SK-N-SH treated with all-trans-retinoic acid at 6 μM for 48 hours (cell line): ENCODE measurements around the gene PFKFB4.

Experiments
- ATAC-seq: fragments of 200-7000 bp; cut with Tn5 transposase; 3 replicates; pipeline ENCODE4 v1.9.1; 2020; ENCODE audit warnings: mild to moderate bottlenecking, moderate library complexity
- ARNTL ChIP-seq: fragments of 450-650 bp; formaldehyde crosslinking; IDR thresholded peaks from 2 replicates; pipeline ENCODE4 v1.5.0; 2020; ENCODE audit warnings: low read depth, mild to moderate bottlenecking, moderate library complexity, borderline replicate concordance
- BACH2 ChIP-seq: fragments of 250-450 bp; sonication (Bioruptor Pico); IDR thresholded peaks from 2 replicates; pipeline ENCODE4 v1.9.0; 2021; ENCODE audit warnings: mild to moderate bottlenecking, borderline replicate concordance
- CREB5 ChIP-seq: fragments of 250-450 bp; sonication (Bioruptor Pico); IDR thresholded peaks from 2 replicates; pipeline ENCODE4 v1.5.1; 2020; ENCODE audit warnings: low read depth, mild to moderate bottlenecking, moderate library complexity
- CSDC2 ChIP-seq: fragments of 250-450 bp; sonication (Bioruptor Pico); IDR thresholded peaks from 2 replicates; pipeline ENCODE4 v1.5.0; 2020; ENCODE audit warnings: mild to moderate bottlenecking, moderate library complexity
- CSRNP3 ChIP-seq: fragments of 250-450 bp; sonication (Bioruptor Pico); IDR thresholded peaks from 2 replicates; pipeline ENCODE4 v1.5.1; 2021; ENCODE audit warnings: mild to moderate bottlenecking, moderate library complexity
- ESRRG ChIP-seq: fragments of 250-450 bp; sonication (Bioruptor Pico); IDR thresholded peaks from 2 replicates; pipeline ENCODE4 v1.6.1; 2021; ENCODE audit warnings: mild to moderate bottlenecking
- GLIS3 ChIP-seq: fragments of 250-450 bp; sonication (Bioruptor Pico); IDR thresholded peaks from 2 replicates; pipeline ENCODE4 v1.5.0; 2020; ENCODE audit warnings: mild to moderate bottlenecking, moderate library complexity
- ISL1 ChIP-seq: fragments of 250-450 bp; sonication (Bioruptor Pico); IDR thresholded peaks from 2 replicates; pipeline ENCODE4 v2.1.2; 2022; ENCODE audit warnings: mild to moderate bottlenecking, moderate library complexity
- OSR1 ChIP-seq: fragments of 250-450 bp; sonication (Bioruptor Pico); IDR thresholded peaks from 2 replicates; pipeline ENCODE4 v1.8.0; 2022; ENCODE audit warnings: moderate library complexity, mild to moderate bottlenecking, inconsistent platforms
- PATZ1 ChIP-seq: fragments of 250-450 bp; sonication (Bioruptor Pico); IDR thresholded peaks from 2 replicates; pipeline ENCODE4 v1.8.0; 2020; ENCODE audit warnings: mild to moderate bottlenecking, moderate library complexity, borderline replicate concordance
- POU6F1 ChIP-seq: fragments of 250-450 bp; sonication (Bioruptor Pico); IDR thresholded peaks from 2 replicates; pipeline ENCODE4 v1.8.0; 2021; ENCODE audit warnings: low read depth, mild to moderate bottlenecking, moderate library complexity, borderline replicate concordance
- PPARA ChIP-seq: fragments of 250-450 bp; sonication (Bioruptor Pico); IDR thresholded peaks from 2 replicates; pipeline ENCODE4 v1.5.0; 2020; ENCODE audit warnings: mild to moderate bottlenecking, borderline replicate concordance
- RARB ChIP-seq: fragments of 250-450 bp; sonication (Bioruptor Pico); IDR thresholded peaks from 2 replicates; pipeline ENCODE4 v1.8.0; 2021; ENCODE audit warnings: mild to moderate bottlenecking, moderate library complexity
- SNAI2 ChIP-seq: fragments of 250-450 bp; sonication (Bioruptor Pico); IDR thresholded peaks from 2 replicates; pipeline ENCODE4 v1.5.0; 2020; ENCODE audit warnings: mild to moderate bottlenecking, moderate library complexity
- TCF4 ChIP-seq: fragments of 250-450 bp; sonication (Bioruptor Pico); IDR thresholded peaks from 2 replicates; pipeline ENCODE4 v1.8.0; 2021; ENCODE audit warnings: mild to moderate bottlenecking, moderate library complexity, borderline replicate concordance
- TOX ChIP-seq: fragments of 250-450 bp; sonication (Bioruptor Pico); IDR thresholded peaks from 2 replicates; pipeline ENCODE4 v1.8.0; 2021; ENCODE audit warnings: mild to moderate bottlenecking, moderate library complexity, borderline replicate concordance
- TSHZ2 ChIP-seq: fragments of 250-450 bp; sonication (Bioruptor Pico); IDR thresholded peaks from 2 replicates; pipeline ENCODE4 v1.5.0; 2020; ENCODE audit warnings: mild to moderate bottlenecking, moderate library complexity
- ZC3H10 ChIP-seq: fragments of 250-450 bp; sonication (Bioruptor Pico); IDR thresholded peaks from 2 replicates; pipeline ENCODE4 v1.5.1; 2021; ENCODE audit warnings: mild to moderate bottlenecking, moderate library complexity
- ZFP3 ChIP-seq: fragments of 250-450 bp; sonication (Bioruptor Pico); IDR thresholded peaks from 2 replicates; pipeline ENCODE4 v1.5.0; 2020; ENCODE audit warnings: mild to moderate bottlenecking, moderate library complexity
- ZFP30 ChIP-seq: fragments of 450-650 bp; formaldehyde crosslinking; IDR thresholded peaks from 2 replicates; pipeline ENCODE4 v1.5.0; 2022; ENCODE audit warnings: mild to moderate bottlenecking, moderate library complexity
- ZNF565 ChIP-seq: fragments of 450-650 bp; formaldehyde crosslinking; conservative IDR thresholded peaks from 2 replicates; pipeline ENCODE4 v1.5.0; 2020; ENCODE audit warnings: low read depth, mild to moderate bottlenecking, moderate library complexity
- ZNF70 ChIP-seq: fragments of 450-650 bp; formaldehyde crosslinking; IDR thresholded peaks from 2 replicates; pipeline ENCODE4 v1.5.0; 2020; ENCODE audit warnings: mild to moderate bottlenecking, moderate library complexity
- ZNF8 ChIP-seq: fragments of 450-650 bp; formaldehyde crosslinking; IDR thresholded peaks from 2 replicates; pipeline ENCODE4 v1.5.0; 2020; ENCODE audit warnings: mild to moderate bottlenecking, moderate library complexity

The PFKFB4 gene

GRCh38 chr3:48569400-48569799 lies 12.8 kb upstream of the PFKFB4 start:
- ATAC-seq, result no peak
- TF ChIP-seq OSR1 (CRISPR knock-in tag), result no peak
- TF ChIP-seq ARNTL, result no peak
- TF ChIP-seq ESRRG (CRISPR knock-in tag), result no peak
- no peak for TF ChIP-seq ZNF565
- no peak for TF ChIP-seq CSDC2
- no peak for TF ChIP-seq ISL1 (CRISPR knock-in tag)
- TF ChIP-seq ZFP3 (CRISPR knock-in tag), result no peak
- TF ChIP-seq, all 23 proteins: peak for 0

- ATAC-seq, result no peak
- TF ChIP-seq TSHZ2 (CRISPR knock-in tag) (no peak), PPARA (CRISPR knock-in tag) (no peak), POU6F1 (CRISPR knock-in tag) (no peak), ISL1 (CRISPR knock-in tag) (no peak)
These were observed 11.9 kb upstream of the PFKFB4 start for GRCh38 chr3:48568476-48568875.

GRCh38 chr3:48567500-48567899 lies 10.9 kb upstream of the PFKFB4 start:
- TF ChIP-seq ZNF70 (CRISPR knock-in tag) (no peak), PATZ1 (CRISPR knock-in tag) (no peak), ZNF8 (CRISPR knock-in tag) (no peak)
- ATAC-seq, result no peak

- no peak for ATAC-seq
- TF ChIP-seq ESRRG (CRISPR knock-in tag) (no peak), TOX (CRISPR knock-in tag) (no peak), ZFP3 (CRISPR knock-in tag) (no peak), GLIS3 (CRISPR knock-in tag) (no peak), BACH2 (no peak), TCF4 (CRISPR knock-in tag) (no peak), RARB (no peak), ZFP30 (CRISPR knock-in tag) (no peak), ZNF565 (no peak), CSRNP3 (no peak), CREB5 (CRISPR knock-in tag) (no peak), ARNTL (no peak), ZNF70 (CRISPR knock-in tag) (no peak), OSR1 (CRISPR knock-in tag) (no peak), POU6F1 (CRISPR knock-in tag) (no peak), ISL1 (CRISPR knock-in tag) (no peak), SNAI2 (CRISPR knock-in tag) (no peak), ZC3H10 (CRISPR knock-in tag) (no peak), CSDC2 (no peak), PPARA (CRISPR knock-in tag) (no peak)
These were observed 10.5 kb upstream of the PFKFB4 start for GRCh38 chr3:48567090-48567489.
